NCI-H1694 (cell line): ENCODE data around the gene ALB.

Source experiments
- DNase-seq: peaks from one replicate; lab custom pipeline; 2025; lab: John Stamatoyannopoulos, UW

ALB gene

DNA sequence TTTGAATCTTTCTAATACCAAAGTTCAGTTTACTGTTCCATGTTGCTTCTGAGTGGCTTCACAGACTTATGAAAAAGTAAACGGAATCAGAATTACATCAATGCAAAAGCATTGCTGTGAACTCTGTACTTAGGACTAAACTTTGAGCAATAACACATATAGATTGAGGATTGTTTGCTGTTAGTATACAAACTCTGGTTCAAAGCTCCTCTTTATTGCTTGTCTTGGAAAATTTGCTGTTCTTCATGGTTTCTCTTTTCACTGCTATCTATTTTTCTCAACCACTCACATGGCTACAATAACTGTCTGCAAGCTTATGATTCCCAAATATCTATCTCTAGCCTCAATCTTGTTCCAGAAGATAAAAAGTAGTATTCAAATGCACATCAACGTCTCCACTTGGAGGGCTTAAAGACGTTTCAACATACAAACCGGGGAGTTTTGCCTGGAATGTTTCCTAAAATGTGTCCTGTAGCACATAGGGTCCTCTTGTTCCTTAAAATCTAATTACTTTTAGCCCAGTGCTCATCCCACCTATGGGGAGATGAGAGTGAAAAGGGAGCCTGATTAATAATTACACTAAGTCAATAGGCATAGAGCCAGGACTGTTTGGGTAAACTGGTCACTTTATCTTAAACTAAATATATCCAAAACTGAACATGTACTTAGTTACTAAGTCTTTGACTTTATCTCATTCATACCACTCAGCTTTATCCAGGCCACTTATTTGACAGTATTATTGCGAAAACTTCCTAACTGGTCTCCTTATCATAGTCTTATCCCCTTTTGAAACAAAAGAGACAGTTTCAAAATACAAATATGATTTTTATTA lies 28.3 kb downstream of the ALB start:
- DNase-seq: no peak

DNA sequence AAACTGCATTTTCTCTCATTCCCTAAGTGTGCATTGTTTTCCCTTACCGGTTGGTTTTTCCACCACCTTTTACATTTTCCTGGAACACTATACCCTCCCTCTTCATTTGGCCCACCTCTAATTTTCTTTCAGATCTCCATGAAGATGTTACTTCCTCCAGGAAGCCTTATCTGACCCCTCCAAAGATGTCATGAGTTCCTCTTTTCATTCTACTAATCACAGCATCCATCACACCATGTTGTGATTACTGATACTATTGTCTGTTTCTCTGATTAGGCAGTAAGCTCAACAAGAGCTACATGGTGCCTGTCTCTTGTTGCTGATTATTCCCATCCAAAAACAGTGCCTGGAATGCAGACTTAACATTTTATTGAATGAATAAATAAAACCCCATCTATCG lies 29.1 kb downstream of the ALB start:
- no peak for DNase-seq

GRCh38 chr4:73434311-73434710 lies 30.2 kb downstream of the ALB start:
- DNase-seq: no peak

DNA sequence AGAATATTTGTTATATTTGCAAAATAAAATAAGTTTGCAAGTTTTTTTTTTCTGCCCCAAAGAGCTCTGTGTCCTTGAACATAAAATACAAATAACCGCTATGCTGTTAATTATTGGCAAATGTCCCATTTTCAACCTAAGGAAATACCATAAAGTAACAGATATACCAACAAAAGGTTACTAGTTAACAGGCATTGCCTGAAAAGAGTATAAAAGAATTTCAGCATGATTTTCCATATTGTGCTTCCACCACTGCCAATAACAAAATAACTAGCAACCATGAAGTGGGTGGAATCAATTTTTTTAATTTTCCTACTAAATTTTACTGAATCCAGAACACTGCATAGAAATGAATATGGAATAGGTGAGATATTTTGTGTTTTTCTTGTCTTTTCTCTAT lies 31.9 kb downstream of the ALB start, which contains the start of gene AFP:
Gene AFP (plus strand): TSS at position 238 of the 400 bp plus-strand sequence. CDS start 42 bp downstream, at position 280.
- no peak for DNase-seq

GRCh38 chr4:73436674-73437557 lies 32.8 kb downstream of the ALB start:
- no peak for DNase-seq

- no peak for DNase-seq
These were observed 33.5 kb downstream of the ALB start for GRCh38 chr4:73437558-73437956.

- DNase-seq: no peak
These were observed 34.0 kb downstream of the ALB start for GRCh38 chr4:73438048-73438447.

- DNase-seq: no peak
These were observed 34.6 kb downstream of the ALB start for GRCh38 chr4:73438582-73439215.

GRCh38 chr4:73439445-73439844 lies 35.4 kb downstream of the ALB start:
- no peak for DNase-seq

DNA sequence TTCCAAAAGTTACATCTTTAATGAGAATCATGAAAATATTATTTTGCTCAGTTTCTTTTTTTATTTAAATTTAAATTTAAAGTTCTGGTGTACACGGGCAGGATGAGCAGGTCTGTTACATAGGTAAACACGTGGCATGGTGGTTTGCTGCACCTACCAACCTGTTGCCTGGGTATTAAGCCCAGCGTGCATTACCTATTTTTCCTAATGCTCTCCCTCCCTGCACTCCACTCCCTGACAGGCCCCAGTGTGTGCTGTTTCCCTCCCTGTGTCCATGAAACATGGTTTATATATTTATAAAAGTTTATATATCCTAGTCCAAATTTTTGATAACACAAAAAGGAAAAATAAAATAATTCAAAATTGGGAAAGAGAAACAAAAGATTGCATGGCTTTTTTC lies 35.9 kb downstream of the ALB start:
- DNase-seq: no peak

DNA sequence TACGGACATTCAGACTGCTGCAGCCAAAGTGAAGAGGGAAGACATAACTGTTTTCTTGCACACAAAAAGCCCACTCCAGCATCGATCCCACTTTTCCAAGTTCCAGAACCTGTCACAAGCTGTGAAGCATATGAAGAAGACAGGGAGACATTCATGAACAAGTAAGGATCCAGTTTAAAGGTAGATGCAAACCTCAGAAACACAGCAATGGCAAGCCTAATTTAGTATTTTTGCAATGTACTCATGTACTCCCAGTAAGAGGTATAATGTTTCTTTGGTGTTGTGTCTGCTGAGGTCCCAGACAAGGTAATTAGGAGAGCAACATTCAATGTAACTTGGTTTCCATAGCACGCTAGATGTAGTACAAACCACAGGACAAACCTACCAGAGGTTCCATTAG lies 36.6 kb downstream of the ALB start:
- no peak for DNase-seq

DNA sequence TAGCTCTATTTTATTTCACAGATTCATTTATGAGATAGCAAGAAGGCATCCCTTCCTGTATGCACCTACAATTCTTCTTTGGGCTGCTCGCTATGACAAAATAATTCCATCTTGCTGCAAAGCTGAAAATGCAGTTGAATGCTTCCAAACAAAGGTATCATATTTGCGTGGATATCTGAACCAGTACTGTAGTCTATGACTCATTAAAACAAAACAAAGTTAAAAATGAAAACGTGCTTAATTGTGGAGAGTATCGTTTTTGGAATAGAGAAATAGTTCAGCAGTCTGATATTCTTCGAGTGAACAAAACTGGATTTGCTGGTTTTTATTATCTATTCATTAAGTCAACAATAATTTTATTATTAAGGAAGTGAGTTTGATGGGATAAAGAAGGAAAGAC lies 38.2 kb downstream of the ALB start:
- DNase-seq: no peak

GRCh38 chr4:73443224-73443623 lies 39.1 kb downstream of the ALB start:
- no peak for DNase-seq

- DNase-seq: no peak
These were observed 41.6 kb downstream of the ALB start for GRCh38 chr4:73445383-73446335.

DNA sequence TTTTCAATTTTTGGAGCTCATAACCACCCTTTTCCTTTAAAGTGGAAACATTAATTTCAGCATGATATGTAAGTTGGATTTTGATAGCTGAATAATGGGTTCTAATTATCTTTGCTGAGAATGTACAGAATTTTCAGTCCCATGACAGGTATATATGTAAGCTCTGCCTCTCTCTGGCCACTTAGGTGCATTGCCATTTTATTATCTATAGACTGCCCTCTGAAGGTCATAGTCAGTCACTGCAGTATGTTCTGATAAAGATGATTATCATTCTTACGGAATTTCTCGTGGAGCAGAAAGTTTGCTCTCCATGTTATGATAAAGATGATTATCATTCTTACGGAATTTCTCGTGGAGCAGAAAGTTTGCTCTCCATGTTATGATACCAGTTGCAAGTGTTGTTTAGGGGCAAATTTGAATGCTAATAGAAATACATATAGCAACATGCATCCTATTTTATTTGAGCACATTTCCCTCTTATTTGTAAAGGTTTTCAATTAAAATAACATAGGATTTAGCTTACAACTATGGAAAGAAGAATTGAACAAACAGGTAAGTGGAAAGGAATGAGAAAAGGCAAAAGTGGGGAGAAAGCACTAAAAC lies 42.4 kb downstream of the ALB start:
- peak; percentile 53 for DNase-seq

- DNase-seq: no peak
These were observed 43.6 kb downstream of the ALB start for GRCh38 chr4:73447671-73448070.

DNA sequence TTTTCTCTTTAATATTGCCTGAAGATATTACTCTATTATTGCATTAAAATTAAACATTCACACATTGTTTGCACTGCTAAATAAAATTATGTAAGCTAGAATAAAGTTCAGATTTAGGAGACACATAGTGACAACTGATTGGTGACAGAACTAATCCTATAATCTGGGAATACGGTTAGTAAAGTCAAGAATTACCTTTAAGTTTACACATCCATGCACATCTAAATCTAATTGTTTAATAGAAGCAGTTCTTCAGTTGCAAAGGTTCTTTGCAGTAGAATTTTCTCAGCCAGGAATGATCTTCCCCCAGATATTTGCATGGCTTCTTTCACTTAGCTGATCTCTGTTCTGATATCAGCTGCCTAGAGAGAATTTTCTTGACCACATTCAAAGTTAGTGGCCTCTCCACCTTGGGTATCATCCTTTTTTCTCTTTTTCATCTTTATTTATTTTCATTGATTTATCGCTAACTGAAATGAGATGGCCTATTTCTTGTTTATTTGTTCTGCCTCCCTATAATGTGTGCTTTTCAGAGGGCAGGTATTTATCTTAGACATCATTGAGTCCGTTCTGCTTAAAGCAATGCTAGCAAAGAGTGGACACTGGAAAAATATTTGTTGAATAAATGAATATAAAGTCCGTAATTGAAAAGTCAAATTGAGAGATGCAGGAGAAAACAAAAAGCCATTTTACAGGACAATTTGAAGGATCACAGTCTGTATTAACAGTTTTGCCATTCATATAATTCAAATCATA lies 44.5 kb downstream of the ALB start:
- no peak for DNase-seq

- DNase-seq: peak; percentile 4
These were observed 46.4 kb downstream of the ALB start for GRCh38 chr4:73450398-73451004.

GRCh38 chr4:73451404-73451803 lies 47.3 kb downstream of the ALB start:
- peak; percentile 20 for DNase-seq
